Measurements from ENCODE around the gene EML4.

DNA sequence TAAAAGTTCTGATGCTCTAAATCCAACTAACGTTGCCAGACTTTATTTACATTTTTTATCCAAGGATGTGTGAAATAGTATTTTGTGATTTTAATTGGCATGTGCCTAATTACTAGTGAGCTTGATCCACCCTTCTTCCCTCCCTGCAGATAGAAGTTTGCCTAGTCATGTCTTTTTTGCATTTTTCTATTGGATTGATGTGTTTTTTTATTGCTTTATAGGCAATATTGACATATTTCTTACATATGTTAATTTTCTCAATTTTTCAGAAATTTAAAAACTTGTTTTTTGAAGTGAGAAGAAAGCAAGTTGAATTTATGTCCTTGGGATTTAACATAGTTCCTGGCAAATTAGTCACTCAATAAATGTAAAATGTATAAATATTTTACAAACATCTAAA, 56.4 kb downstream of the EML4 start:
- TF ChIP-seq, protein P1, sequence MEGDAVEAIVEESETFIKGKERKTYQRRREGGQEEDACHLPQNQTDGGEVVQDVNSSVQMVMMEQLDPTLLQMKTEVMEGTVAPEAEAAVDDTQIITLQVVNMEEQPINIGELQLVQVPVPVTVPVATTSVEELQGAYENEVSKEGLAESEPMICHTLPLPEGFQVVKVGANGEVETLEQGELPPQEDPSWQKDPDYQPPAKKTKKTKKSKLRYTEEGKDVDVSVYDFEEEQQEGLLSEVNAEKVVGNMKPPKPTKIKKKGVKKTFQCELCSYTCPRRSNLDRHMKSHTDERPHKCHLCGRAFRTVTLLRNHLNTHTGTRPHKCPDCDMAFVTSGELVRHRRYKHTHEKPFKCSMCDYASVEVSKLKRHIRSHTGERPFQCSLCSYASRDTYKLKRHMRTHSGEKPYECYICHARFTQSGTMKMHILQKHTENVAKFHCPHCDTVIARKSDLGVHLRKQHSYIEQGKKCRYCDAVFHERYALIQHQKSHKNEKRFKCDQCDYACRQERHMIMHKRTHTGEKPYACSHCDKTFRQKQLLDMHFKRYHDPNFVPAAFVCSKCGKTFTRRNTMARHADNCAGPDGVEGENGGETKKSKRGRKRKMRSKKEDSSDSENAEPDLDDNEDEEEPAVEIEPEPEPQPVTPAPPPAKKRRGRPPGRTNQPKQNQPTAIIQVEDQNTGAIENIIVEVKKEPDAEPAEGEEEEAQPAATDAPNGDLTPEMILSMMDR (IDR thresholded peaks at IDR 0.05): no peak
- TF ChIP-seq EZH2 (IDR thresholded peaks at IDR 0.05) (no peak), EZH2phosphoT487 (IDR thresholded peaks at IDR 0.05) (no peak)

Data from neural progenitor cell (in vitro differentiated cells).